ENCODE results near the gene SH3BGR.
A peak's percentile ranks its signal among the peaks of the same experiment; 100 is the strongest.
"Not testable (repeated sequence)": the region's sequence is repeated elsewhere in the genome, so short reads cannot be mapped to it uniquely, and the experiment has no call there.

SH3BGR gene

DNA sequence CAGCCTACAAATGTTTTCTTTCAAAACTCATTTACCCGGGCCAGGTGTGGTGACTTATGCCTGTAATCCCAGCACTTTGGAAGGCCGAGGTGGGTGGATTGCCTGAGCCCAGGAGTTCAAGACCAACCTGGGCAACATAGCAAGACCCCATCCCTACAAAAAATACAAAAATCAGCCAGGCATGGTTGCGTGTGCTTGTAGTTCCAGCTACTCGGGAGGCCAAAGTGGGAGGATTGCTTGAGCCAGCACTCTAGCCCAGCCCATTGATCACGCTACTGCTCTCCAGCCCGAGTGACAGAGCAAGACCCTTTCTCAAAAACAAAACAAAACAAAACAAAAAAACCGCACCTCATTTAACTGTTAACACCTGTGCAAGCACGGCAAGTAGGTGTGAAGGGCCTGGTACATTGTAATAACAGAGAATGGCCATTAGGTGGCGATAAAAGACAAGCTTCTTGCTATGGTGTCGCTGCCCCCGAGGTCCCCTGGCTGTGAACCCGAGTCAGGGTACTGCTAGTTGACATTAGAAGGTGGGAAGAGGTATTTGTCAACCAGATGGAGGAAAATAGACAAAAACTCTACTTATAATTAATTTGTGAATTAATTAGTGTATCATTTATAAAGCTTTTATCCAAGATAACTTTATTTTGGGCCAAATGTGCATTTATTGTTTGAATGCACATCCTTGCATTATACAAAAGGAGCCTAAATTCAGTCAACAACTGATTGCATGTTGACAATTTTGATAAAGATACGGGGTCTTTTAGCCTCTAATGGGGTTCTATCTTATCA lies 66.5 kb downstream of the SH3BGR start:
- peak in 3 of 5 donors; percentile 24 to 45 (median 26) for DNase-seq

DNA sequence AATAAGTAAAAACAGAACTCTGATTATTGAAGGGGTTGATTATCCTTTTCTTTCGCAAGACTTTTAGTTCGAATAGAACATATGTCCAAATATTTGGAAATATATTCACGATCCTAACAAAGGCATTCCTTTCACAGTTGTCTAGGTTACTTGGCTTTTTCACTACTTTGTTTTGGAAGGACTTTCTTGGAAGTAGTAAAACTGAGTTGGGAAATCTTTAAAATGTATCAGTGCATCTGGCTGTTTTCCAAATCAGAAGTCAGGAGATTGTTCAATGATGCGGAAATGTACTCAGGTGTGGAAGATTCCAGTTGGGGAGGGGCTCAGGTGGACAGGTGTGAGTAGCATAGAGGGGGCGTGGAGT lies 67.1 kb downstream of the SH3BGR start:
- DNase-seq: no peak

DNA sequence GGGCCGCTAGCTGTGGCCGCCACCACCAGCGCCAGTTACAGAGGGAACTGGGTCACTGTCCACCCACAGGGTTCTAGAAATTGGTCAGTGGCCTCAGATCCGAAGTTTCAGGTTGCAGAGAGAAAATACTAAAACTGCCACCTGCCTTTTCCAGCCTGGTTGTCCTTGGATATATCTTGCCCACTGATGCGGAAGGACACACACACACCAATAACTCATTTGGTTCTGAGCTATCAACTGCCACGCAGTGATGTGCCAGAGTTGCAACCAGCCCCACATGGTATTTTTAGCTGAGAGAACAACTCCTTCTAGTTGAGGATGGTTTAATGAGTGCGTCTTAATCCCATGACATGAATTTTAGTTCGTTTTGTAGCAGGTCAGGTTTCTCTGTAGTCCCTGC lies 68.1 kb downstream of the SH3BGR start:
- DNase-seq: no peak

DNA sequence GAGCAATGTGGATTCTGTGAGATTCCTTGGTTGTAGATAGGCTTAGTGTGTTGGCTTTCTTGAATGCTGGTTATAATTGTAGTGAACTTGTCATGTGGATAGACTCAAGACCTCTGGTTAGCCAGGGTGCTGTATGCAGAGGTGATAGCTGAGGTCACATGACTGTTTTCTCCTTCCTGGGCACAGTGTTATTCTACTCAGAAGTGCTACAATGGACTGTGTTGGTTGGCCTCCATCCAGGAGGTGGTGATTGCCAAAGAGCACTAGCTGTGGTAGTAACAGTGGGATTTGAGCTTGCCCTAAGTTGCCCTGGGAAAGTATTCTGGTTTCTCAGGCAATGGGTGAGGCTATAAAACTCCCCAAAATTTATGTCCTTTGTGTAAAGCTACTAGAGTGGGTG lies 71.6 kb downstream of the SH3BGR start:
- DNase-seq: no peak

DNA sequence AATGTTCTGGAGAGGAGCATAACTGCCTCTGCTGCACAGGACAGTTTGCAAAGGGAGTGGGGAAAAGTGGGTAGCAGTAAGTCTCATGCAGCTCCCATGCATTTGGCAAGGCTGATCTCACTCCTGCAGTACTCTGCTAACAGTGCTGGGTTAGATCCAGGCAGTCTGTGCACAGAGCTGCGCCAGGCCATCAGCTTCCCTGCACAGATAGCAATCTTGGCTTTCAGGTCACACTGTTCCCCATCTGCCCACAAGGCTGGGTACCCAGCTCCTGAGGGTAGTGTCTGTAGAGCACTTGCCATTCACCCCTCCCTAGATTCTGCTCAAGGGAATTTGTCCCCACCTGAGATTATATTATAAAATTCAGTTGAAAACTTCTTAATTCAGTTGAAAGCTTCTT lies 72.1 kb downstream of the SH3BGR start:
- DNase-seq: no peak

DNA sequence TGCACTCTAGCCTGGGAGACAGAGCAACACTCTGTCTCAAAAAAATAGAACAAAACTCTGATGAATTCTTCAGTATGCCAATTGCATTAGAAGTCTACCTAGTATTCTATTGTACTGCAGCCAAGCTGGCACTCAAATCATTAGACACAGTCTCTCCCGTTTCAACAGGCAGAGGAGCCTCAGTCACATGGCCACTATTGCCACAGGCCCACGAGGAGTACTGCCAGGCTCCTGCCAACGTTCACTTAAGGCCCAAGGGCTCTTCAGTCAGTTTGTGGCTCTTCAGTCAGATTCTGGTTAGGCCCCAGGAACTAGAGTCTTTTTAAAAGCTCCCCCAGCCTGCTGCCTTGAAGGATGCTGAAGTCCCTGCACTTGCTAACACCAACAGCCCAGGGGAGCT lies 73.4 kb downstream of the SH3BGR start:
- DNase-seq: no peak

DNA sequence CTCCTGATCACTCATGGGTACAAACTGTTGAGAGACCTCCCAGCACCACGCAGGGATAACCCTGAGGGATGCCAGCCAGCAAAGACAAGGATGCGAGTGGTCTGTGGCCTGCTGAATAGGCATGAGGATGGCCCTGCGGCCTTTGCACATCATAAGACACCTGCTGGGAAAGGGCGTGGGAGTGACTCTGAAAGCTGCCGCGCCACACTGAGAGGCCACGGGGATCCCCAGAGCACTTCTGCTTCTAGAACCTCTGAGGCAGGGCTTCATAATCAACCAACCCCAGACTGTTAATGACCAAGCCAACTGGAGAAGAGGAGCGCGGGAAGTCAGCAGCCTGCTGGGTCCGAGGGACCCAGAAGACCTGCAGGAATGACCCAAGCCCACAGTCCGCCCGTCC lies 73.8 kb downstream of the SH3BGR start:
- no peak for DNase-seq

DNA sequence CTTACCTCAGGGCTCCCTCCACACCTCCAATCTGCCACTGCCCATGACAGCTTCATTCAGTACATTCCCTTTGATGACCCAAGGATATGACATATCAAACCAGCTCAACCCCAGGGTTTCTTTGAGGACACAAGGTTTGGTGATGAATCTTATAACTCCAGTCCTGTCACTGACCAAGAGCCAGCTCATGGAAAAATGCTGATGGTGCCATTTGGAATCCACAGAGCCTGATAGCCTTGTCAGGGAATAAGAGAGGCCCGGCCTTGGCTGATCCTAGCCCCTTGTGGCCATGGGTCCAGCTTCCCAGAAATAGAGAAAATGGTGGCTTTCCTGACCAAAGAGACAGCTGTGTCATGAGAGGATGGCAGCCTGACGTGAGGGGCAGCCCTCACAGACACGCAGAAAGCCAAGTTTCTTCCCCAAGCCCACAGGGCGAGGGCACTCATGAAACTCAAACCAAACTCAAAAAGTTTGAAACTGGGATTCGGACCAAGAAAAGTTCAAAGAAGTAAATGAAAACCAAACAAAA lies 75.4 kb downstream of the SH3BGR start:
- no peak for DNase-seq

DNA sequence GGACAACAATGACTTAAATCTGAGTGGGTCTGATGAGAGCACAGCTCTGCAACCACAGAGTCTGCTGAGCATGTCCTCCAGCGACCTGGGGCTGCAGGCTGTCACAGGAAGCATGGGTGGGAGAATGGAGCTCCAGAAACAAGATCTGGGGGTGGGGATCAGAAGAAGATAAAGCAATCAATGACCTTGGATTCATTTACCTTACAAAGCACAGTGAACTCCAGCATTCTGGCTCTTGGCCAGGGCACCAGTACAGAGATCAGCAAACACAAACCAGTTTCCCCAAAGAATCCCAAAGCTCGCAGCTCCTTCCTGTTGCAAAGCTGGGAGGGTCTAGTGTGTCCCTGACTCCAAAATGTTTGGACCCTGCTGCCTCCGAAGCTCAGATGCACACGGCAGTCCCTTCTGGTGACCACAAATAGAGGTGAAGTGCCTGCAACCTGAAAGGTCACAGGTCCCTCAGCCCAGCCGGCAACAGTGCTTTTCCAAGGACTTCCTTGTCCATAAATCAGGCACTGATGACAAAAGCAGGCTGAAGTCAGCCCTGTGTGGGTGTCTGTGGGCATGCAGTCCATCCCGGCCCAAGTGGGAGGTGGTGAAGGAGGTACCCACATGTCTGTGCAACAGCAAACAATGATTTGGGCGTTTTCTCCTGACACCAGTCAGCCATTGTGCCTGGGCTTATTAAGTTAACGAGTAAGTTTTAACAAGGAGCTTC lies 76.1 kb downstream of the SH3BGR start:
- DNase-seq: no peak

DNA sequence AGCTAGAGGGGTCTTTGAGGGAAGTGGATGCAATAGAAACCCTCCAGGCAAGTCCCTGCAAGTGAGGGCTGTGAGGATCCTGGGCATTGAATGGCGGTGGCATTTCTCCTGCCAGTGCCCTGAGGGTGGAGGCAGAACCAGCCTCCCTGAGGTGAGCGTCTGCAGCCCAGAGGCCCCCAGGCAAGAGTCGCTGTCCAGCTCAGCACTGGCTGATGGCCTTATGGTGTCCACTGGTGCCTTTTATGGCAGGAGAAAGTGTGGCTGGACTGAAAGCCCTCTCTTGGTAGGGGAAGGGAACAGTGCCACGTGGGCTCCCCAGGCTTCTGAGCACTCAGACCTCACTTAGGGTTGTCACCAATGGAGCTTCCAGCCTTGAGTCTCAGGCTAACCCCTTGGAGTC lies 77.3 kb downstream of the SH3BGR start:
- no peak for DNase-seq

DNA sequence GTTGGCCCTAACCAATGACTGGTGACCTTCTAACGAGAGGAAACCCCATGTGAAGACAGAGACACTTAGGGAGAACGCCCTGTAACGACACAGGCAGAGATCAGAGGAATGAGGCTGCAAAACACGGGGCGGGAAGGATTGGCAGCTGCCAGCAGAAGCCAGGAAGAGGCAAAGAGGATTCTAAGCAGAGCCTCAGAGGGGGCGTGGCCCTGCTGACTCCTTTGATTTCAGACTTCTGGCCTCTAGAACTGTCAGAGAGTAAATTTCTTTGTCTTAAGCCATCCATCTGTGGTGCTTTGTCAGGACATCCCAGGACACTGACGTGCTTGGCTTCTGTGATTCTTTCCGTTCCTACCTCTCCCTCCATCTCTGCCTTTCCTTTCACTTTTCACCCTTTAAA lies 79.3 kb downstream of the SH3BGR start:
- no peak for DNase-seq

DNA sequence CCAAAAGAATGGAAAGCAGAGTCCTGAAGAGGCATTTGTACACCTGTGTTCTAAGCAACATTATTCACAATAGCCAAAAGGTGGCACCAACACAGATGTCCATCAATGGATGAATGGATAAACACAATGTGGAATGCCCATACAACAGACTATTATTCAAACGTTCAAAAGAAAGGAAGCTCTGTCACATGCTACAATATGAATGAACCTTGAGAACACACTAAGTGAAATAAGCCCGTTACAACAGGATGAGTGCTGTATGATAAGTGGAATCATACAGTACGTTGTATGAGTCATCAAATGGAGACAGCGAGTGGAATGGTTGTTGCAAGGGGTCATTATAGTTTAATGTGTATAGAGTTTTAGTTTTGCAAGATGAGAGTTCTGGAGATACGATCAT lies 80.1 kb downstream of the SH3BGR start:
- DNase-seq: no peak

DNA sequence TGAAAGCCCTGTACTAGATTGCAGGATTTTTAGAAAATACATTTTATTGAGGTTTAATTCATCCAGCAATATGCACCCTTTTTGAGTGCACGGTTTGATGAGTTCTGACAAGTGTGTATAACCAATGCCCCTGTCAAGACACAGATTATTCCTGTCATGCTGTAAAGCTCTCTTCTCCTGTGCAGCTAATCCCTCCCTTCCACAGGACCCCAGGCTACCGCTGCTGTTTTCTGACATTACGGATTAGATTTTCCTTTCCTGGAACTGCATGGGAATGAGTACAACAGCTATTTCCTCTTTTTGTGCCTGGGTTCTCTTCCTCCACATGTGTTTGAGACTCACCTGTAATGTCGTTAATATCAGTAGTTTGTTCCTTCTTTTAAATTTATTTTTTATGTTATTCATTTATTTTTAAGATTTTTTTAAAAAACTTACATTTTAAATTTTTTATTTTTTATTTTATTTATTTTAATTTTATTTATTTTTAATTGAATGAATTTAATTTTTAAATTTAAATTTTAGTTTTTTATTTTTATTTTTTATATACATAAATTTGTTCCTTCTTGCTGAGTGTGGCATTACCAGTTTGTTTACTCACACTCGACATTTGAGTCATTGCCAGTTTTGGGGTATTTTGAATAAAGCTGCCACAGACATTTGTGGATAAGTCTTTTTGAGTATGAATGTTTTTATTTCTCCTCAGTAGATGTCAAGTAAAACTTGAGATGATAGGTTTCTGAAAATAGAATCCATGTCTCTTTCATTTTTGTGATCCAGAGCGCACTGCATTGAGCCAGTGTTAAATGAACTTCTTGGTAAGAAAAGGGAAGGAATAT lies 82.0 kb downstream of the SH3BGR start:
- no peak for DNase-seq

DNA sequence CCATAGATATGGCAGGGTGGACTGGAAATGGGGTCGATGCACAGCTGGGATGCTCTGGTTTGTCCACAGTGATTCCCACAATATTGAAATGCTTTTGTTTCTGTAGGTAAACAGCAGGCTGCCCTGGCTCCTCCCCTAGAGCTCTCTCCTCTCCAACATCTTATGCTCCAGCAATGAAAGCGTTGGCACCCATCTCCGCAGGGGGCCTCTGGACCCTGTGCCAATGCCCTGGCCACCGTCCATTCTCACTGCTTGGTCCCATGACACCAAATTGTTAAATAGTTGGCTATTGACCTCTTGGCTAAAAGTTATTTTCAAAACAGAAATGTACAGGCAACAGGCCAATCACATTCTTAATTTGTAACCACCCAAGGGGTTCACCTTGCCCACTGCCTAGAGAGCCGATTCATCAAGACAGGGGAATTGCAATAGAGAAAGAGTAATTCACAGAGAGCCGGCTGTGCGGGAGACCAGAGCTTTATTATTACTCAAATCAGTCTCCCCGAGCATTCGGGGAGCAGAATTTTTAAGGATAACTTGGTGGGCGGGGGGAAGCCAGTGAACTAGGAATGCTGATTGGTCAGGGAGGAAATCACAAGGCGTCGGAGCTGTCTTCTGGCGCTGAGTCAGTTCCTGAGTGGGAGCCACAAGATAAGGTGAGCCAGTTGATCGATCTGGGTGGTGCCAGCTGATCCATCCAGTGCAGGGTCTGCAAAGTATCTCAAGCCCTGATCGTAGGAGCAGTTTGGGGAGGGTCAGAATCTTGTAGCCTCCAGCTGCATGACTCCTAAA lies 84.1 kb downstream of the SH3BGR start:
- no peak for DNase-seq

DNA sequence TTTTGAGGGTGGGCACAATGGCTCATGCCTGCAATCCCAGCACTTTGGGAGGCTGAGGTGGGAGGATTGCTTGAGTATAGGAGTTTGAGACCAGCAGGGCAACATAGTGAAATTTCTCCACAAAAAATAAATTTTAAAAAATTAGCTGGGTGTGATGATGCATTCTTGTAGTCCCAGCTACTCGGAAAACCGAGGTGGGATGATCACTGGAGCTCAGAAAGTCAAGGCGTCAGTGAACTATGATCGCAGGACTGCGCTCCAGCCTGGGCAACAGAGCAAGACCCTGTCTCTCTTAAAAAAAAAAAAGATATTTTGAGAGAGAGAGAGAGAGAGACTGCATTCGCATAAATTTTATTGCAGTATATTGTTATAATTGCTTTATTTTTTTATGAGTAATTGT lies 85.1 kb downstream of the SH3BGR start:
- no peak for DNase-seq

DNA sequence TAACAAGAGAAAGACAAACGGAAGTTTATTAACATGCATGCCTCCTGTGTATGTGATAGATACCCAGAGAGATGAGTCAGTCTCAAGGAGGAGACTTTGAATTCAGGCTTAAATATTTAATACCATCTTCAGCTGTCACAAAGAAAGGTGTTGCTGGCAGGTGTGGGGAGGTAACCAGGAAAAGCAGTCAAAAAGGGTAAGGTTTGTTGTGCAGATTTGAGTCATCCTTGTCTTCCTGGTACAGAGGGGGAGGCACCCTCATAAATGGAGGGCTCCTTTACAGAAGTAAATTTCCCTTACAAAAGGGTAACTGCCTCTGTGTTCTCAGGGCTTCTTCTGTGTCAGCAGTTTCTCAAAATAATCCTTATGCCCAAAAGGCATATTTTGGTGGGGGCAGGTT lies 85.8 kb downstream of the SH3BGR start:
- DNase-seq: no peak

DNA sequence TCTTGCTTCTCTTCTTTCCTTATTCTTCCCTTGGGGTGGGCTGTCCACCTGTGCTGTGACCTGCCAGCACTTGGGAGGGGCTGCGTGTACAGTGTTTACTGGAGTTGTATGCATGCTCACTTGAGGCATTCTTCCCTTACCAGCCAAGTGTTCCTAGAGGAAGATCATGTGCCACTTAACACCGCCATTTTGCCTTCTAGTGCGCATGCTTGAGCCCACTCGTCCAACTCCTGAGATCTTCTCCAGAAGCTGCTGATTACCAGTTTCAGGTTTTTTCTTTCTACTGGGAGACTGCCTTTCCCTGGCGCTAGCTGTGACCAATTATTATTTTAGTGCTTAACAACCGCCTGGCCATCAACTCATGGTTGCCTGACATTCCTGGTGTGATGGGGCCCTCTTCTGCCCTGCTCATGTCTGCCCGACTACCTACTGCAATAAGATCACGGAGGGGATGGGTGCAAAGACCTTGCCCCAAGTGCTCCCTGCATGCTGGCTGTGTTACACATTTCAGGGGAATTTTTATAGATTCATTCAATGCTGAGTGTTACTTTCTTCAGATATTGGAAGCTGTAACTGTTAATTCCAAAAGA lies 86.8 kb downstream of the SH3BGR start:
- DNase-seq: no peak

DNA sequence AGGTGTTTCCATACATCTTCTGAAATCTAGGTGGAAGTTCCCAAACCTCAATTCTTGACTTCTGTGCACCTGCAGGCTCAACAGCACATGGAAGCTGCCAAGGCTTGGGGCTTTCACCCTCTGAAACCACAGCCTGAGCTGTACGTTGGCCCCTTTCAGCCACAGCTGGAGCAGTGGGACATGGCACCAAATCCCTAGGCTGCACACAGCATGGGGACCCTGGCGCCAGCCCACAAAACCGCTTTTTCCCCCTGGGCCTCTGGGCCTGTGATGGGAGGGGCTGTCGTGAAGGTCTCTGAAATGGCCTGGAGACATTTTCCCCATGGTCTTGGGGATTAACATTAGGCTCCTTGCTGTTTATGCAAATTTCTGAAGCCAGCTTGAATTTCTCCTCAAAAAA lies 88.6 kb downstream of the SH3BGR start:
- not testable (repeated sequence) for DNase-seq

DNA sequence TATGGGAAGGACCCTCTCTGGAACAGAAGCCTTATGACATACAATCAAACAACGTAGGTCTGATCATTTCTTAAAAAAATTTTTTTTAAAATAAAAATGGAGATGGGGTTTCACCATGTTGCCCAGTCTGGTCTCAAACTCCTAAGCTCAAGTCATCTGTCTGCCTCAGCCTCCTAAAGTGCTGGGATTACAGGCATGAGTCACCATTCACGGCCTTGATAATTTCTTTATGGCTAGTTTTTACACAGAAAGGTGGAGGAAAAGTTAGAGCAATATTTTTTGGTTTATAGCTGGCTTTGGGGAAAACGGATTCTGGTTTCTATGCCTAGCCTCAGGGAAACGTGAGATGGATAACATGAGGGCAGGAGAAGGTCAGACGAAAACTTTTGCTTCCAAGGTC lies 91.0 kb downstream of the SH3BGR start:
- no peak for DNase-seq

DNA sequence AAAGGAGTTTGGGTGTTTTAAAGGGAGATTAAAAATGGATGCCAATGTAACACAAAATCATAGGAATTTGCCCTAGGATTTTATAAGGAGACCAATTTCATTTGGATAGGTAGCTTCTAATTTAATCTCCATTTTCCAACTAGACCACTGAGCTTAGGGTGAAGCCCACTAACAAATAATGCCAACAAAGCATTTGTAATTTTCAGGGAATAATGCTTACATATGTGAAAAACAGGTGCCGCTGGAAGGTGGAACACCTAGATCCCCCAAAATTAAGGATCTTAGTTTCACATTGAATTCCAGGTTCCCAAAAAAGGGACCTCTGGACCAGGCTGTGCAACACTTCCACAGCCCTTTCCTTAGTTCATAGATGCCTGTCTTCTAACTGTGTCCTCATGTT lies 94.8 kb downstream of the SH3BGR start:
- no peak for DNase-seq

DNA sequence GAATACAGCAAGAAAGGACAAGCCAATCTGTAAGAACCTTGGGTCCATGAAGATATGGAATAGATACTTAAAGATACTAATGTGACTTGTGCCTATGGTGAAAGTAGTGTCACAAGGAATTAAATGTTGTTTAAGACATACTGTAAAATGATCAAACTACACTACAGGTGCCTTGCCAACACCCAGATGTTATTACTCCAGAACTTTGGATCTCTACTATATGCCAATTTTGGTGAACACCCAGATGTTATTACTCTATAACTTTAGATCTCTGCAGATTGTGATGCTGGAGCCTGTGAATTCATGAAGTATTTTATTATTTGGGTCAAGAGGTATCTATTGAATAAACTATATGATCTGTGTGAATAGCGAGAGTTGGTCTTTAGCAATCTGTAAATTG lies 101.1 kb downstream of the SH3BGR start:
- no peak for DNase-seq

DNA sequence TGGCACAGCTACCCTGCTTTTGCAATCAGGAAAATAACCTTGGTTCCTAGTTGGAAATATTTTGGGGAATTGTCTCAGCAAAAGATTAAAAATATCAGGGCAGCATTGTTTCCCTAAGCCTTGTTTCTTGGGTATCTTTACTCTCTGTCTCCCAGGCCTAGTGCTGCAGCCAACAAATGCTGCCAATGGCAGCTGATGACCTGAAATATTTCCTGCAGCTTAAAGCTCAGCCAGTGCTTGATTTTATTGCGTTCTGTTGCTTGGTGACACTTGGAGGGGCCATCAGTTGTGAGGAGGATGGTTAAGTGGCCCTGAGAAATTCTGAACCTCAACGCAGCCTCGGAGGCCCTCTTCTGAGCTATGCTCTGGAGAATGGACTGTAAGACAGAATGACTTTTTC lies 101.6 kb downstream of the SH3BGR start:
- no peak for DNase-seq
